Upper lobe of left lung (tissue), 6 donors: ENCODE results near the gene CALB2. TPM values are rescaled to one million over a fixed set of nuclear protein-coding genes. Genes with fewer than 3 reads are reported as not detected.

Experiments used
- ATAC-seq, 2 donors: fragments of 200-7000 bp; cut with Tn5 transposase; one replicate each; pipeline ENCODE4 v1.9.1; 2022; ENCODE audit warnings: mild to moderate bottlenecking in 2 of 2, moderate library complexity in 2 of 2; ENCODE audit not compliant: low FRiP score in 2 of 2
- DNase-seq, 2 donors: peaks; one replicate each; pipeline ENCODE4 v3.0.0-alpha.2; 2019 to 2020
- H3K27ac ChIP-seq, 4 donors: fragments of 200-600 bp; sonication (generic); one replicate each; pipeline ENCODE4 v1.5.1; 2016 to 2019
- H3K27me3 ChIP-seq, 4 donors: fragments of 200-600 bp; sonication (generic); one replicate each; pipeline ENCODE4 v1.5.1; 2017 to 2019
- H3K36me3 ChIP-seq, 4 donors: fragments of 200-600 bp; sonication (generic); one replicate each; pipeline ENCODE4 v1.5.1; 2016 to 2019
- H3K4me1 ChIP-seq, 4 donors: fragments of 200-600 bp; sonication (generic); one replicate each; pipeline ENCODE4 v1.5.1; 2018 to 2019
- H3K4me3 ChIP-seq, 4 donors: fragments of 200-600 bp; sonication (generic); one replicate each; pipeline ENCODE4 v1.5.1; 2017 to 2019; ENCODE audit warnings: mild to moderate bottlenecking in 2 of 4, moderate library complexity in 1 of 4
- H3K9me3 ChIP-seq, 4 donors: fragments of 200-600 bp; sonication (generic); one replicate each; pipeline ENCODE4 v1.5.1; 2018 to 2019
- EP300 ChIP-seq, 4 donors: sonication (generic); formaldehyde crosslinking; IDR thresholded peaks; one replicate each; pipeline ENCODE4 v1.5.1; 2017; ENCODE audit warnings: antibody characterized with exemption in 4 of 4, control low read depth in 2 of 4
- POLR2A ChIP-seq, 4 donors: fragments of 450-650 bp; IDR thresholded peaks; one replicate each; pipeline ENCODE4 v1.5.1; 2016 to 2017; ENCODE audit warnings: antibody characterized with exemption in 4 of 4, mild to moderate bottlenecking in 2 of 4
- POLR2AphosphoS5 ChIP-seq, 2 donors: sonication (generic); formaldehyde crosslinking; IDR thresholded peaks; one replicate each; pipeline ENCODE4 v1.5.1; 2017; ENCODE audit warnings: antibody characterized with exemption in 2 of 2
- WGBS, 2 donors: methylation state at CpG; one replicate each; pipeline ENCODE4 v1.1.5; 2017 to 2018; 5-methylcytosine and 5-hydroxymethylcytosine counted together
- total RNA-seq, 6 donors: library from RNA; depleted of rRNA in 4 of 6; stranded (reverse); fragments of >200 nt in 4 of 6; gene quantifications; one replicate each; pipeline versions ENCODE4 v1.1.0 to v1.2.1, GENCODE V29; 2016 to 2021
- TF ChIP-seq, protein P1 (sequence below), 6 experiments: fragments of 450-650 bp in 4 of 6; fragments of 200-600 bp in 2 of 6; sonication (generic) in 2 of 6; IDR thresholded peaks; one replicate each; pipeline ENCODE4 v1.5.1; 2016 to 2019; ENCODE audit warnings: antibody characterized with exemption in 6 of 6
- donor health status: DM: no; HTN: no; CAD: no; lungs with moderate emphysema.
- donor health status: DM: no; HTN: yes; CAD: no; lungs with severe emphysema.

Gene CALB2
- total RNA-seq, 6 donors from 2014 or later: 1.0 to 3.3 (median 2.3) TPM; not detected in 2

DNA sequence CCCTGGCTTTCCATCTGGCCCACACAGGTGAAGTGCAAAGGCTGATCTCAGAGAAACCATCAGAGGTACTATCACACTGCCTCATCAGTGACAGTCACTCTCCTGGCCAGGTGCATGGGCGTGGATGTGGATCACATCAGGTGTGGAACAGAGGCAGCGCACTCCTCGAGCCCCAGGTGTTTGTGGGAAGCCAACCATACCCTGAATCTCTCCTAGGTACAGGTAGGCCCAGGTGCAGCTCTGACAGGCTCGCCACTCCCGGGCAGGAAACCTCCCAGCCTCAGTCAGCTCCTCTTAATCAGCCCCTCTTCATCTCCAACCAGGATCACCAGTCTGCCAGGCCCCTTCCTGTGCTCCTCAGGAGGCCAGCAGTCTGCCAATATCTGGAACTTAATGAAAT lies 51.6 kb downstream of the CALB2 start:
- Histone ChIP-seq H3K4me1 (peaks cover 0 to 10% (median 2%) of the 10 kb centered on the region in 4 donors), H3K4me3 (no peak overlapping the region), H3K27ac (no peak overlapping the region), H3K36me3 (no peaks in the 10 kb centered on the region), H3K27me3 (peaks cover 0 to 4% (median 0%) of the 10 kb centered on the region in 4 donors), H3K9me3 (no peaks in the 10 kb centered on the region)
- 72% methylated on average over 5 of the region's 5 CpGs; no CpG with 5 or more reads in 1 of the 2 donors for WGBS, 2 donors
- TF ChIP-seq POLR2A (IDR thresholded peaks at IDR 0.05): no peak
- TF ChIP-seq, protein P1, sequence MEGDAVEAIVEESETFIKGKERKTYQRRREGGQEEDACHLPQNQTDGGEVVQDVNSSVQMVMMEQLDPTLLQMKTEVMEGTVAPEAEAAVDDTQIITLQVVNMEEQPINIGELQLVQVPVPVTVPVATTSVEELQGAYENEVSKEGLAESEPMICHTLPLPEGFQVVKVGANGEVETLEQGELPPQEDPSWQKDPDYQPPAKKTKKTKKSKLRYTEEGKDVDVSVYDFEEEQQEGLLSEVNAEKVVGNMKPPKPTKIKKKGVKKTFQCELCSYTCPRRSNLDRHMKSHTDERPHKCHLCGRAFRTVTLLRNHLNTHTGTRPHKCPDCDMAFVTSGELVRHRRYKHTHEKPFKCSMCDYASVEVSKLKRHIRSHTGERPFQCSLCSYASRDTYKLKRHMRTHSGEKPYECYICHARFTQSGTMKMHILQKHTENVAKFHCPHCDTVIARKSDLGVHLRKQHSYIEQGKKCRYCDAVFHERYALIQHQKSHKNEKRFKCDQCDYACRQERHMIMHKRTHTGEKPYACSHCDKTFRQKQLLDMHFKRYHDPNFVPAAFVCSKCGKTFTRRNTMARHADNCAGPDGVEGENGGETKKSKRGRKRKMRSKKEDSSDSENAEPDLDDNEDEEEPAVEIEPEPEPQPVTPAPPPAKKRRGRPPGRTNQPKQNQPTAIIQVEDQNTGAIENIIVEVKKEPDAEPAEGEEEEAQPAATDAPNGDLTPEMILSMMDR (IDR thresholded peaks at IDR 0.05): no peak
- no peak for TF ChIP-seq EP300 (IDR thresholded peaks at IDR 0.05)
- TF ChIP-seq POLR2AphosphoS5 (IDR thresholded peaks at IDR 0.05): no peak
- ATAC-seq (no peak), DNase-seq (no peak)

DNA sequence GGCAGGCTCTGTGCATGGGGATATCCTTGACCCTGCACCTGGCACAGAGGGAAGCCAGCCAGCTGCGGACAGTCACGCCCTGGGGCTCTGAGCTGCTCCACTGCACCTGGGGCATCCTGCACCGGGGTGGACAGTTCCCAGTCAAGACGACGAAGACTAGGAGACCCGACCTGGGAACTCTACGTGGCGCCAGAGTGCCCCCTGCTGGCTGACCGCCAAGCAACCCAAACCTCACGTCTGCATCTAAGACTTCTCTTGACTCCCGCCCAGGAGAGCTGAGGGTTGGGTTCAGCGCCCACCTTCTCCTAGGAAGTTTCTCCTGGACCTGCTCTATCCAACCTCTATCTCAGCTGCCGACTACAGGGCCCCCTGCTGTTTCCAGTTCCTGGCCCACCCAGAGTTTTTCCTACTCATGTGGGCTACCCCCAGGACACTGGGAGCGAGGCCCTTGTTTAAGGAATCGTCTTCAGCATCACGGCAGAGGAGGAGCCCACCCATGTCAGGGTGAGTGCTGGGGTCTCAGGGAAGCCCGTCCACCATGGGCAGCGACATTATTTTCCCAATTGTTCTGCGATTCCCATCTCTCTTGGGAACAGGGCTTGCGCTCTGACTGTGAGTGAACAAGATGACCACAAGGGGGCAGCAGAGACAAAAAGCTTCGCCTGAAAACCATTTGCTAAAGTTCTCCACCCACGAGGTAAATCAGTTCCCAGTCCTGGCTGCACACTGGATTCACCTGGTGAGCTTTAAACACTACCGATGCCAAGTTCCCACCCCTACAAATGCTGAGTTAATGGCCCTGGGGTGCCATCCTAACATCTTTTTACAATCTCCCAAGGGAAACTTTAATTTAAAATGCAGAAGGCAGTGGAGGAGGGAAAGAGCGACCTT lies 54.0 kb downstream of the CALB2 start:
- Histone ChIP-seq H3K9me3 (peaks cover 0 to 3% (median 0%) of the 10 kb centered on the region in 4 donors), H3K4me3 (no peak overlapping the region), H3K36me3 (no peaks in the 10 kb centered on the region), H3K27ac (no peak overlapping the region), H3K27me3 (peaks cover 0 to 4% (median 0%) of the 10 kb centered on the region in 4 donors), H3K4me1 (peaks cover 0 to 10% (median 2%) of the 10 kb centered on the region in 4 donors)
- WGBS, 2 donors: 7 to 8% methylated on average over 16 to 22 of the region's 24 CpGs
- DNase-seq (peak; percentile 49 to 83), ATAC-seq (peak; percentile 68 to 87)
- TF ChIP-seq, protein P1 (IDR thresholded peaks at IDR 0.05): peak; percentile 79 to 88 (median 84)
- TF ChIP-seq POLR2A (IDR thresholded peaks at IDR 0.05) (no peak), EP300 (IDR thresholded peaks at IDR 0.05) (no peak), POLR2AphosphoS5 (IDR thresholded peaks at IDR 0.05) (no peak)

DNA sequence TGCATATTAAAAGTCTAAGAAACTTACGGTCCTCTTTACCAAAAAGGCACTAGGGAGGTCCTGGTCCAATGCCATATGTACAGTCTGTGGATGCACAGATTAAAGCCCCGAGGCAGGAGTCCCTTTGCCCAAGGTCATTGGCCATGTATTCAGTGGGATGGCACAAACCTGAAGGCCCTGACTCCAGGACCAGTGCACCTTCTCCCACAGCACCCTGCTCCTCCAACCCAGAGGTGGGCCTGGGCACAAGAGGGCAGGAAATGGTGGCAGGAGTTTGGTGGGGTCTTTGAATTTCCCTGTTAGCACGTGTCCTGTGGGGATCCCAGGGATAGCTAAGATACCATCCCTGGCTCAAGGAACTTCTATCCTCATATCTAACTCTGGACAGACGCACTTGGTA lies 54.8 kb downstream of the CALB2 start:
- H3K27ac ChIP-seq: no peak overlapping the region
- no peak for DNase-seq
- TF ChIP-seq, protein P1 (IDR thresholded peaks at IDR 0.05): no peak
- TF ChIP-seq POLR2AphosphoS5 (IDR thresholded peaks at IDR 0.05): no peak
- TF ChIP-seq POLR2A (IDR thresholded peaks at IDR 0.05): no peak
- peaks cover 0 to 4% (median 0%) of the 10 kb centered on the region in 4 donors for H3K27me3 ChIP-seq
- H3K36me3 ChIP-seq: no peaks in the 10 kb centered on the region
- 76% methylated on average over 4 of the region's 4 CpGs for WGBS, 2 donors
- H3K4me3 ChIP-seq: no peak overlapping the region
- peaks cover 0 to 3% (median 0%) of the 10 kb centered on the region in 4 donors for H3K9me3 ChIP-seq
- peaks cover 0 to 10% (median 2%) of the 10 kb centered on the region in 4 donors for H3K4me1 ChIP-seq
- no peak for ATAC-seq

DNA sequence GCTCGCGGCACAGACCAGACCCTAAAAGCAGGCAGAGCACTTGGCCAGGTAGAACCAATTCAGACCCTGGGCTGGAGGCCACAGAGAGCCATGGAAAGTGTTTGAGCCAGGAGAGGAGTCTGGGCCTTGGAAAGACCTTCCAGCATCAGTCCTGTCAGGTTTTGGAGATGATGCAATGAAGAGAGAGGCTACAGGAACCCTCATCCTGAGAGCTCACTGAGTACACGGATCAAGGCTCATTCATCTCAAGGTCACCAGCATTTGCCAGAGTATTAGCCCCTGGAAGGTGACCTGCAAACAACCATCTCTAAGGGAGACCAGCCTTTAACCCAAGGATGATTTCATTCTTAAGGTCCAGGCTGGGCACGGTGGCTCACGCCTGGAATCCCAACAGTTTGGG lies 55.5 kb downstream of the CALB2 start:
- H3K9me3 ChIP-seq: peaks cover 0 to 3% (median 0%) of the 10 kb centered on the region in 4 donors
- no peak overlapping the region for H3K27ac ChIP-seq
- TF ChIP-seq POLR2AphosphoS5 (IDR thresholded peaks at IDR 0.05): no peak
- no peak for TF ChIP-seq EP300 (IDR thresholded peaks at IDR 0.05)
- TF ChIP-seq, protein P1 (IDR thresholded peaks at IDR 0.05): no peak
- TF ChIP-seq POLR2A (IDR thresholded peaks at IDR 0.05): no peak
- no peak for DNase-seq
- no peaks in the 10 kb centered on the region for H3K36me3 ChIP-seq
- WGBS, 2 donors: 89 to 91% methylated on average over 4 to 5 of the region's 5 CpGs
- H3K27me3 ChIP-seq: peaks cover 0 to 4% (median 0%) of the 10 kb centered on the region in 4 donors
- H3K4me1 ChIP-seq: peaks cover 0 to 10% (median 2%) of the 10 kb centered on the region in 4 donors
- no peak for ATAC-seq
- no peak overlapping the region for H3K4me3 ChIP-seq
